ENCODE data around the gene NIPSNAP3A.

DNA sequence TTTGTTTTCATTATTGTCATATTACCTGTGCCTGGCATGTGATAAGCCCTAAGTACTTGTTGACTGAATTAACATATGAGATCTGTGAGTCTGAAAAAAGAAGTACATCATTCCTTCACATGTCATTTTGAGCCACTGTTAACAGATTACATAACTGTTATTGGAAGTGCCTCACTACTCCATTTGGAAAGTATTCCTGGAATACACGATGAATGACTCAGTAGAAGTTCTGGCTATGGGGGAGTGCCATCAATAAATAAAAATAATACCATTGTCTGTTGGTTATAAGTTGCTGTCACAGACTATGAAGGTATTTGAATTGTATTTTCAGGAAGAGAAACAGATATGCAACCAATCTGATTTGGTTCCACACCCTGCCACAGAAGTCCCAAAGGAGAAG is 29.3 kb downstream of the NIPSNAP3A start:
- TF ChIP-seq POLR2AphosphoS5 (IDR thresholded peaks at IDR 0.05; ENCODE audit: insufficient read depth in 1 of 2, low read depth in 1 of 2) (no peak), CTCF (IDR thresholded peaks at IDR 0.05) (no peak), POLR2A (IDR thresholded peaks at IDR 0.05) (no peak)

Measured in vagina (tissue), 2 donors.